ENCODE data around the gene CYB5D1. TPM values are rescaled to one million over a fixed set of nuclear protein-coding genes. Genes with fewer than 3 reads are reported as not detected.

CYB5D1 gene
- total RNA-seq, 1 donor from 2014 or later = 15.1 TPM

GRCh38 chr17:7843536-7844291, 14.1 kb upstream of the CYB5D1 start:
- DNase-seq (ENCODE audit: low spot score in 2 of 2) (peak; percentile 77 to 87), FAIRE-seq (no peak)

GRCh38 chr17:7844292-7845154, 13.3 kb upstream of the CYB5D1 start:
- FAIRE-seq (no peak), DNase-seq (ENCODE audit: low spot score in 2 of 2) (peak; percentile 90 to 95)

- DNase-seq (ENCODE audit: low spot score in 2 of 2) = no peak
- FAIRE-seq = no peak
Measured at GRCh38 chr17:7845359-7846062, 12.3 kb upstream of the CYB5D1 start.

GRCh38 chr17:7846063-7846735, 11.6 kb upstream of the CYB5D1 start:
- no peak for DNase-seq (ENCODE audit: low spot score in 2 of 2)
- no peak for FAIRE-seq

- FAIRE-seq = no peak
Measured at GRCh38 chr17:7846765-7847661, 10.8 kb upstream of the CYB5D1 start.

GRCh38 chr17:7848131-7848579, 9.6 kb upstream of the CYB5D1 start:
- peak in 1 of 2 donors; percentile 12 for DNase-seq (ENCODE audit: low spot score in 2 of 2)
- FAIRE-seq = no peak

More at GRCh38 chr17:7846765-7847661, 10.8 kb upstream of the CYB5D1 start:
- no peak for DNase-seq (ENCODE audit: low spot score in 2 of 2)

GRCh38 chr17:7848739-7849129, 9.1 kb upstream of the CYB5D1 start:
- FAIRE-seq (no peak), DNase-seq (ENCODE audit: low spot score in 2 of 2) (no peak)

GRCh38 chr17:7849130-7849750, 8.6 kb upstream of the CYB5D1 start:
- FAIRE-seq = no peak

GRCh38 chr17:7849751-7850504, 7.9 kb upstream of the CYB5D1 start:
- FAIRE-seq (no peak), DNase-seq (ENCODE audit: low spot score in 2 of 2) (no peak)

More at GRCh38 chr17:7849130-7849750, 8.6 kb upstream of the CYB5D1 start:
- no peak for DNase-seq (ENCODE audit: low spot score in 2 of 2)

- FAIRE-seq (no peak), DNase-seq (ENCODE audit: low spot score in 2 of 2) (no peak)
Measured at GRCh38 chr17:7850701-7851437, 6.9 kb upstream of the CYB5D1 start.

GRCh38 chr17:7851438-7852261, 6.2 kb upstream of the CYB5D1 start:
- DNase-seq (ENCODE audit: low spot score in 2 of 2) (peak; percentile 89 to 91), FAIRE-seq (no peak)

GRCh38 chr17:7852262-7852670, 5.5 kb upstream of the CYB5D1 start:
- DNase-seq (ENCODE audit: low spot score in 2 of 2) = no peak
- no peak for FAIRE-seq

- FAIRE-seq = no peak
- no peak for DNase-seq (ENCODE audit: low spot score in 2 of 2)
Measured at GRCh38 chr17:7852919-7853690, 4.7 kb upstream of the CYB5D1 start.

GRCh38 chr17:7853691-7854038, 4.1 kb upstream of the CYB5D1 start:
- DNase-seq (ENCODE audit: low spot score in 2 of 2) = no peak
- FAIRE-seq = no peak

- FAIRE-seq = no peak
- DNase-seq (ENCODE audit: low spot score in 2 of 2) = no peak
Measured at GRCh38 chr17:7854078-7854777, 3.6 kb upstream of the CYB5D1 start.

Data from frontal cortex (tissue), 4 donors.